Activated gamma-delta T cell treated with anti-CD3 and anti-CD28 coated beads, Interleukin-2, amount 50 U/mL, for 16 hours (primary cell): ENCODE measurements around the gene FSTL1.
"Not testable (repeated sequence)": the region's sequence is repeated elsewhere in the genome, so short reads cannot be mapped to it uniquely, and the experiment has no call there.

Experiments
- DNase-seq: peaks from one replicate; pipeline ENCODE4 v3.0.0-alpha.2; 2020; ENCODE audit warnings: low read depth

The FSTL1 gene

GRCh38 chr3:120418446-120418845 is 32.3 kb downstream of the FSTL1 start:
- no peak for DNase-seq

- peak; percentile 72 for DNase-seq
Measured at GRCh38 chr3:120417272-120417911, 33.4 kb downstream of the FSTL1 start.

- no peak for DNase-seq
Measured at GRCh38 chr3:120416868-120417267, 33.9 kb downstream of the FSTL1 start.

GRCh38 chr3:120415756-120416155 is 35.0 kb downstream of the FSTL1 start:
- no peak for DNase-seq

GRCh38 chr3:120410541-120410940 is 40.3 kb downstream of the FSTL1 start:
- no peak for DNase-seq

GRCh38 chr3:120410116-120410515 is 40.7 kb downstream of the FSTL1 start:
- no peak for DNase-seq

- no peak for DNase-seq
Measured at GRCh38 chr3:120407508-120408287, 43.1 kb downstream of the FSTL1 start.

GRCh38 chr3:120404876-120405275 is 45.9 kb downstream of the FSTL1 start:
- DNase-seq = no peak

- no peak for DNase-seq
Measured at GRCh38 chr3:120402257-120402656, 48.5 kb downstream of the FSTL1 start.

GRCh38 chr3:120399372-120399771 is 51.4 kb downstream of the FSTL1 start:
- no peak for DNase-seq

- DNase-seq = no peak
Measured at GRCh38 chr3:120396469-120396868, 54.3 kb downstream of the FSTL1 start.

GRCh38 chr3:120394347-120394746 is 56.4 kb downstream of the FSTL1 start:
- DNase-seq = no peak

GRCh38 chr3:120393761-120394160 is 57.0 kb downstream of the FSTL1 start:
- no peak for DNase-seq

GRCh38 chr3:120393243-120393642 is 57.5 kb downstream of the FSTL1 start:
- no peak for DNase-seq

GRCh38 chr3:120382941-120383447 is 67.8 kb downstream of the FSTL1 start:
- DNase-seq = no peak

GRCh38 chr3:120381503-120381902 is 69.3 kb downstream of the FSTL1 start:
- DNase-seq = no peak

- not testable (repeated sequence) for DNase-seq
Measured at GRCh38 chr3:120377948-120378347, 72.8 kb downstream of the FSTL1 start.

- no peak for DNase-seq
Measured at GRCh38 chr3:120370463-120370862, 80.3 kb downstream of the FSTL1 start.

GRCh38 chr3:120369037-120369467 is 81.7 kb downstream of the FSTL1 start:
- DNase-seq = no peak

- no peak for DNase-seq
Measured at GRCh38 chr3:120368172-120368571, 82.6 kb downstream of the FSTL1 start.

GRCh38 chr3:120364821-120365220 is 86.0 kb downstream of the FSTL1 start:
- DNase-seq = no peak

- no peak for DNase-seq
Measured at GRCh38 chr3:120364101-120364500, 86.7 kb downstream of the FSTL1 start.

GRCh38 chr3:120357807-120358206 is 93.0 kb downstream of the FSTL1 start:
- DNase-seq = no peak
